Neutrophil (primary cell): ENCODE measurements around the gene CD9.

Experiments used
- H3K27ac ChIP-seq: fragments of 200-600 bp; sonication (generic); 2 replicates; pipeline ENCODE4 v1.5.1; 2016; ENCODE audit warnings: mild to moderate bottlenecking, moderate library complexity
- H3K27me3 ChIP-seq: fragments of 200-600 bp; sonication (generic); 2 replicates; pipeline ENCODE4 v1.6.0; 2016; ENCODE audit warnings: mild to moderate bottlenecking
- H3K36me3 ChIP-seq: fragments of 200-600 bp; sonication (generic); 2 replicates; pipeline ENCODE4 v1.5.1; 2017
- H3K4me1 ChIP-seq, 2 experiments: fragments of 200-600 bp in 1 of 2; sonication (generic) in 1 of 2; 1 replicate in 1 of 2; 2 replicates in 1 of 2; pipeline versions ENCODE4 v1.5.1 to v1.6.1; 2013 to 2016; ENCODE audit warnings: low read depth in 1 of 2, low read length in 1 of 2, mild to moderate bottlenecking in 1 of 2, moderate library complexity in 1 of 2; ENCODE audit not compliant: control insufficient read depth in 1 of 2, insufficient read depth in 1 of 2
- H3K4me3 ChIP-seq, 2 experiments: fragments of 200-600 bp in 1 of 2; sonication (generic) in 1 of 2; 1 replicate in 1 of 2; 2 replicates in 1 of 2; pipeline ENCODE4 v1.5.1; 2013 to 2016; ENCODE audit warnings: low read depth in 1 of 2, low read length in 1 of 2, mild to moderate bottlenecking in 1 of 2, moderate library complexity in 1 of 2
- H3K9me3 ChIP-seq: fragments of 200-600 bp; sonication (generic); 2 replicates; pipeline ENCODE4 v1.5.1; 2016
- TF ChIP-seq, protein P1 (sequence below): fragments of 200-600 bp; sonication (generic); IDR thresholded peaks from 2 replicates; pipeline ENCODE4 v1.5.1; 2016; ENCODE audit warnings: antibody characterized with exemption

The CD9 gene

DNA sequence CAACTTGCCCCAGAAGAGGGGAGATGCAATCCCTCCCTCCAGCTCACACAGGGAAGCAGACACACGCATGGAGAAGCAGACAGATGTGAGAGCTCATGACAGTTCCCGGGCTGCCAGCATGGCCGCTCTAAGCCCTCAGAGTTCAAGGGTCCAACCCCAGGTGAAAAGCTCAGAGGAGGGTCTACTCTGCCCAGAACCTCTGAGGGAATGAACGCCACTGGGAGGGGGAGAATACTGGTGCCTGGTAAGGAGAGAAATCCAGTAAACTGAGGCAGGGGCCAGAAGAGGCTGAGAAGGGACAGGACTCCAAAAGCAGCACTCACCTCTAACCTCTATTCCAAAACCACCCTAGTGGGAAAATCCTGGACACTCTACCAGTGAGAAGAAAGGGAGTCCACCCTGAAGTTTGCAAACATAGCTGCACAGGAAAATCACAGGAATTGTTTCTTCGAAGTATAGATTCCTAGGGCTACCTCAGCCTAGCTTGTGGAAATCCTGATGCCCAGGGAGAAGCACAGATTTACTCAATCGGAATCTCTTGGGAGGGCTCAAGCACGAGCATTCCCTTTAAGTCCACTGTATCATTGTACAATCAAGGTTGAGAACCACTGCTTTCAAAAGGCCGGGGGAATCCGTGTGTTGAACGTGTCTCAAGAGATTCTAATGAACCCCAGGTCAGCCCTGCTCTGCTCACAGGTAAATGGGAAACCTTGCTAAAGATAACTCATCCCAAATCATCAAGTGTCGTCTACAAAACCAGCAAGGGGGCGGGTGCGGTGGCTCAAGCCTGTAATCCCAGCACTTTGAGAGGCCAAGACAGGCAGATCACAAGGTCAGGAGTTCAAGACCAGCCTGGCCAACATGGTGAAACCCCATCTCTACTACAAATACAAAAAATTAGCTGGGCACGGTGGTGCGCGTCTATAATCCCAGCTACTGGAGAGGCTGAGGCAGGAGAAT is 76.0 kb downstream of the CD9 start:
- Histone ChIP-seq H3K9me3 (no peaks in the 10 kb centered on the region), H3K4me3 (no peak overlapping the region), H3K27ac (no peak overlapping the region), H3K36me3 (no peaks in the 10 kb centered on the region), H3K4me1 (peaks cover 9 to 11% of the 10 kb centered on the region in 2 experiments), H3K27me3 (peaks cover 67% of the 10 kb centered on the region)
- TF ChIP-seq, protein P1, sequence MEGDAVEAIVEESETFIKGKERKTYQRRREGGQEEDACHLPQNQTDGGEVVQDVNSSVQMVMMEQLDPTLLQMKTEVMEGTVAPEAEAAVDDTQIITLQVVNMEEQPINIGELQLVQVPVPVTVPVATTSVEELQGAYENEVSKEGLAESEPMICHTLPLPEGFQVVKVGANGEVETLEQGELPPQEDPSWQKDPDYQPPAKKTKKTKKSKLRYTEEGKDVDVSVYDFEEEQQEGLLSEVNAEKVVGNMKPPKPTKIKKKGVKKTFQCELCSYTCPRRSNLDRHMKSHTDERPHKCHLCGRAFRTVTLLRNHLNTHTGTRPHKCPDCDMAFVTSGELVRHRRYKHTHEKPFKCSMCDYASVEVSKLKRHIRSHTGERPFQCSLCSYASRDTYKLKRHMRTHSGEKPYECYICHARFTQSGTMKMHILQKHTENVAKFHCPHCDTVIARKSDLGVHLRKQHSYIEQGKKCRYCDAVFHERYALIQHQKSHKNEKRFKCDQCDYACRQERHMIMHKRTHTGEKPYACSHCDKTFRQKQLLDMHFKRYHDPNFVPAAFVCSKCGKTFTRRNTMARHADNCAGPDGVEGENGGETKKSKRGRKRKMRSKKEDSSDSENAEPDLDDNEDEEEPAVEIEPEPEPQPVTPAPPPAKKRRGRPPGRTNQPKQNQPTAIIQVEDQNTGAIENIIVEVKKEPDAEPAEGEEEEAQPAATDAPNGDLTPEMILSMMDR: no peak

DNA sequence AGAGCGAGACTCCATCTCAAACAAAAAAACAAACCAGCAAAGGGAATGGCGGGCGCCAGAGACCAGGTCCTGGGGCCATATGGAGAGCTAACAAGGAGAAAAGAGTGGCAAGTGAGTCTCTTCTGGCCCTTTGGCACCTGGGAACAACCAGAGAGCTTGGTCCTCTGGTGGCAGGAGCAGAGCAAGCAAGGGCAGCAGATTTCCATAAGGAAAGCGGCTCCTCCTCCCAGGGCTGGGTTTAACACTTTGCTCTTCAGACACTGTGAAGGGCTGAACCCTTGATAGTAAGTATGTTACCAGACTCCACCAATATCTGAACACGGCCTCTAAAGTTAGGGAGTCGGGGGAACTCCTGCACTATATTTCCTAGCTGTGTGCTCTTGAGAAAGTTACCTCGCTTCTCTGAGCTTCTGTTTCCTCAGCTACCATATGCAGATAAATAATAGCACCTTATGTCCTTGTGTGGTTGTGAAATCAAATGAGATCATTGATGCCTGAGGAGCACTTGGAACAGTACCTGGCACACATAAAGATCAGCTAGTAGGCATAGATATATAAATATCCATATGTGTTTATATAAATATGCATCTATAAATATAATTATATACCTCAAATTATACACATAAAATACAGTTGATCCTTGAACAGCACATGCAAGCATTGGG is 76.9 kb downstream of the CD9 start:
- Histone ChIP-seq H3K27ac (no peak overlapping the region), H3K4me1 (peaks cover 9 to 11% of the 10 kb centered on the region in 2 experiments)
- TF ChIP-seq, protein P1: no peak

DNA sequence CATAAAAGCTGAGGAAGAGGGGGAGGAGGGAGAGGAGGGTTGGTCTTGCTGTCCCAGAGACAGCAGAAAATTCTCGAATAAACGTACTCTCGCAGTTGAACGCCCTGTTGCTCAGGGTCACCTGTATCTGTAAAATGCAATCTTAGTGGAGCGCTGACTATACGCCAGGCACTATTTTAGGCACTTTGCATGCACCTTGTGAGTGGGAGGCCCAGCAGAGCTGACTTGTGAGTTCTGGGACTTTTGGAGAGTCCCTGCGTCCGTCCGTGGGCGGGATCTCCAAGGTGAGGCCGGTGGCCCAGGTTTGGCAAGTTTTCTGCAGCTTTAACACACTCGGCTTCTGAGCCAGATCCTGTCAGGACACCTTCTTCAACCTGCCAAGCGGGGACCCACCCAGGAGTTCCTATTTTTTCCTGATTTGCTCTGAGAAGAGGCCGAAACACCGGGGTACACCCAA is 77.8 kb downstream of the CD9 start:
- H3K27me3 ChIP-seq: peaks cover 62% of the 10 kb centered on the region
- TF ChIP-seq, protein P1: no peak
- no peak overlapping the region for H3K27ac ChIP-seq
- H3K4me1 ChIP-seq: peaks cover 9 to 11% of the 10 kb centered on the region in 2 experiments
- H3K36me3 ChIP-seq: no peaks in the 10 kb centered on the region
- peak overlapping the region; percentile 69 to 70 for H3K4me3 ChIP-seq
- H3K9me3 ChIP-seq: no peaks in the 10 kb centered on the region

More for the DNA sequence above, 76.9 kb downstream of the CD9 start:
- Histone ChIP-seq H3K4me3 (no peak overlapping the region), H3K9me3 (no peaks in the 10 kb centered on the region), H3K36me3 (no peaks in the 10 kb centered on the region), H3K27me3 (peaks cover 67% of the 10 kb centered on the region)

DNA sequence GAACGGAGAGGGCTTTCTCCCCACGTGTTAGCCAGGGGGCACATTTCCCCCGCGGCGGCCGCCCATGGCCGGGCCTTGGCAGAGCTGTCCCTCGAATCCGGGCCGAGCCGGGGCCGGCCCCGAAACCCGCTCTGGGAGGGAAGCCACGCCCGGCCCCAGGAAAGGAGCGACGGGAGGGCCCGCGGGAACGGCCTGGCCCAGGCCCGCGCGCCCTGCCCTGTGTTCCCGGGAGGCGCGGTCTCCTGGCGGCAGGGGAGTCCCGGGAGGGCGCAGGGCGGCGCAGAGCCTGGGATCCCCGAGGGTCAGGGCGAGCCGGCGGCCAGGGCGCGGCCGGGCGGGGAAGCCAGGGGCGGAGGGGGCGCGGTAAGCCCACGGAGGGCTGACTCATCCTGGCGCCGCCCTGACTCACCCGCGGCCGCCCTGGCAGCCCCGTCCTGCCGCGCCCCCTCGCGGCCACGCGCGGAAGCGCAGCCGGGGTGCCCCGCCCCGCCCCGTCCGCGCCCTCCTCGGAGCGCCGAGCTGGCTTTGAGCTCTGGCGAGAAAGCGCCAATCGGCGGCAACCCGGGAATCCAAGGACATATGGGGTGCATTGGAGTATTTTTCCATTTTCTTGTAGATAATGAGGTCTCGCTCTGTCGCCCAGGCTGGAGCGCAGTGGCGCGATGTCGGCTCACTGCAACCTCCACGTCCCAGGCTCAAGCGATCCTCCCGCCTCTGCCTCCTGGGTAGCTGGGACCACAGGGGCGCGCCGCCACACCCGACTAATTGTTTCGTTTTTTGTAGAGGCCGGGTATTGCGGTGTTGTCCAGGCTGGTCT is 78.4 kb downstream of the CD9 start:
- H3K4me1 ChIP-seq: peaks cover 9 to 11% of the 10 kb centered on the region in 2 experiments
- peak overlapping the region; percentile 69 to 70 for H3K4me3 ChIP-seq
- H3K27me3 ChIP-seq: peaks cover 62% of the 10 kb centered on the region
- H3K36me3 ChIP-seq: no peaks in the 10 kb centered on the region
- H3K27ac ChIP-seq: peak overlapping the region; percentile 36
- no peaks in the 10 kb centered on the region for H3K9me3 ChIP-seq
- TF ChIP-seq, protein P1: peak; percentile 99

DNA sequence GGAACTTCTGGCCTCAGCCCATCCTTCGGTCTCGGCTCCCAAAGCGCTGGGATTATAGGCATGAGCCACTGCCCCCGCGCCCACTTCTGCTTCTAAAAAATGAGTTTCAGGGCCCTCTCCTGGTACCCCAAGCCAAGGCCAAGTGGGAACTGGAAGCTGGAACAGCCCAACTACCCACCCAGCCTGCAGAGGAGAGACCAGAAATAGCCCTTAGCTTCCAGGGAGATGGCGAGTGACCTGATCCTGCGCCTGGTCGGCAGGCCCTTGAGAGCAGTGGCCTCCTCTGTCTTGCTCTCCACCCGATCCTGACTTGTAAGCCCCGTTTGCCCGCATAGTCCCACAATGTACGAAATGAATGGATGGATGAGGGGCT is 79.0 kb downstream of the CD9 start:
- H3K4me3 ChIP-seq: peak overlapping the region in 1 of 2 experiments; percentile 70
- peaks cover 9 to 11% of the 10 kb centered on the region in 2 experiments for H3K4me1 ChIP-seq
- TF ChIP-seq, protein P1: no peak
- peaks cover 59% of the 10 kb centered on the region for H3K27me3 ChIP-seq
- no peaks in the 10 kb centered on the region for H3K36me3 ChIP-seq
- H3K9me3 ChIP-seq: no peaks in the 10 kb centered on the region
- no peak overlapping the region for H3K27ac ChIP-seq
